ENCODE results near the gene TMEM161B.
"Not testable (repeated sequence)": the region's sequence is repeated elsewhere in the genome, so short reads cannot be mapped to it uniquely, and the experiment has no call there.

Gene TMEM161B

GRCh38 chr5:88276378-88276777 is 7.7 kb upstream of the TMEM161B start:
- no peaks in the 10 kb centered on the region for H3K27me3 ChIP-seq (ENCODE audit: control insufficient read depth in 1 of 2, insufficient read depth in 2 of 2, low read length in 2 of 2)
- H3K36me3 ChIP-seq (ENCODE audit: control insufficient read depth in 2 of 2, insufficient read depth in 2 of 2, low read length in 2 of 2): peaks cover 0 to 4% of the 10 kb centered on the region in 2 donors
- no peak overlapping the region for H3K27ac ChIP-seq (ENCODE audit: low read length)
- no peaks in the 10 kb centered on the region for H3K4me1 ChIP-seq (ENCODE audit: control insufficient read depth, insufficient read depth, low read length)
- H3K9ac ChIP-seq (ENCODE audit: low read length in 2 of 2): no peak overlapping the region
- H3K9me3 ChIP-seq (ENCODE audit: control insufficient read depth in 2 of 2, low read length in 2 of 2): no peaks in the 10 kb centered on the region
- no peak overlapping the region for H3K4me3 ChIP-seq (ENCODE audit: low read length in 2 of 2)

- Histone ChIP-seq H3K9me3 (ENCODE audit: control insufficient read depth in 2 of 2, low read length in 2 of 2) (no peaks in the 10 kb centered on the region), H3K36me3 (ENCODE audit: control insufficient read depth in 2 of 2, insufficient read depth in 2 of 2, low read length in 2 of 2) (peaks cover 0 to 4% of the 10 kb centered on the region in 2 donors), H3K27me3 (ENCODE audit: control insufficient read depth in 1 of 2, insufficient read depth in 2 of 2, low read length in 2 of 2) (no peaks in the 10 kb centered on the region), H3K4me3 (ENCODE audit: low read length in 2 of 2) (no peak overlapping the region), H3K27ac (ENCODE audit: low read length) (no peak overlapping the region), H3K9ac (ENCODE audit: low read length in 2 of 2) (no peak overlapping the region), H3K4me1 (ENCODE audit: control insufficient read depth, insufficient read depth, low read length) (no peaks in the 10 kb centered on the region)
Observed at GRCh38 chr5:88275581-88275980, 6.9 kb upstream of the TMEM161B start.

- peak overlapping the region; percentile 19 for H3K27ac ChIP-seq (ENCODE audit: low read length)
- H3K9me3 ChIP-seq (ENCODE audit: control insufficient read depth in 2 of 2, low read length in 2 of 2): no peaks in the 10 kb centered on the region
- peak overlapping the region; percentile 83 to 95 for H3K4me3 ChIP-seq (ENCODE audit: low read length in 2 of 2)
- H3K27me3 ChIP-seq (ENCODE audit: control insufficient read depth in 1 of 2, insufficient read depth in 2 of 2, low read length in 2 of 2): no peaks in the 10 kb centered on the region
- H3K9ac ChIP-seq (ENCODE audit: low read length in 2 of 2): peak overlapping the region; percentile 88 to 96
- H3K4me1 ChIP-seq (ENCODE audit: control insufficient read depth, insufficient read depth, low read length): peaks cover 4% of the 10 kb centered on the region
- no peaks in the 10 kb centered on the region for H3K36me3 ChIP-seq (ENCODE audit: control insufficient read depth in 2 of 2, insufficient read depth in 2 of 2, low read length in 2 of 2)
Observed at GRCh38 chr5:88269222-88269771, 652 bp upstream of the TMEM161B start.

GRCh38 chr5:88264565-88264964 is 4.1 kb downstream of the TMEM161B start:
- not testable (repeated sequence) for H3K4me1 ChIP-seq (ENCODE audit: control insufficient read depth, insufficient read depth, low read length); H3K9ac ChIP-seq (ENCODE audit: low read length in 2 of 2); H3K4me3 ChIP-seq (ENCODE audit: low read length in 2 of 2); H3K27ac ChIP-seq (ENCODE audit: low read length); H3K9me3 ChIP-seq (ENCODE audit: control insufficient read depth in 2 of 2, low read length in 2 of 2); H3K36me3 ChIP-seq (ENCODE audit: control insufficient read depth in 2 of 2, insufficient read depth in 2 of 2, low read length in 2 of 2); H3K27me3 ChIP-seq (ENCODE audit: control insufficient read depth in 1 of 2, insufficient read depth in 2 of 2, low read length in 2 of 2)

GRCh38 chr5:88263349-88263748 is 5.3 kb downstream of the TMEM161B start:
- Histone ChIP-seq H3K27me3 (ENCODE audit: control insufficient read depth in 1 of 2, insufficient read depth in 2 of 2, low read length in 2 of 2) (no peaks in the 10 kb centered on the region), H3K36me3 (ENCODE audit: control insufficient read depth in 2 of 2, insufficient read depth in 2 of 2, low read length in 2 of 2) (no peaks in the 10 kb centered on the region), H3K4me3 (ENCODE audit: low read length in 2 of 2) (no peak overlapping the region), H3K9me3 (ENCODE audit: control insufficient read depth in 2 of 2, low read length in 2 of 2) (no peaks in the 10 kb centered on the region), H3K27ac (ENCODE audit: low read length) (no peak overlapping the region), H3K9ac (ENCODE audit: low read length in 2 of 2) (no peak overlapping the region), H3K4me1 (ENCODE audit: control insufficient read depth, insufficient read depth, low read length) (peaks cover 4% of the 10 kb centered on the region)

- no peaks in the 10 kb centered on the region for H3K9me3 ChIP-seq (ENCODE audit: control insufficient read depth in 2 of 2, low read length in 2 of 2)
Observed at GRCh38 chr5:88262116-88262515, 6.5 kb downstream of the TMEM161B start.

GRCh38 chr5:88258636-88259035 is 10.0 kb downstream of the TMEM161B start:
- Histone ChIP-seq H3K4me1 (ENCODE audit: control insufficient read depth, insufficient read depth, low read length) (no peaks in the 10 kb centered on the region), H3K36me3 (ENCODE audit: control insufficient read depth in 2 of 2, insufficient read depth in 2 of 2, low read length in 2 of 2) (no peaks in the 10 kb centered on the region), H3K9ac (ENCODE audit: low read length in 2 of 2) (no peak overlapping the region), H3K27ac (ENCODE audit: low read length) (no peak overlapping the region), H3K27me3 (ENCODE audit: control insufficient read depth in 1 of 2, insufficient read depth in 2 of 2, low read length in 2 of 2) (no peaks in the 10 kb centered on the region), H3K4me3 (ENCODE audit: low read length in 2 of 2) (no peak overlapping the region), H3K9me3 (ENCODE audit: control insufficient read depth in 2 of 2, low read length in 2 of 2) (no peaks in the 10 kb centered on the region)

More at GRCh38 chr5:88262116-88262515, 6.5 kb downstream of the TMEM161B start:
- H3K27ac ChIP-seq (ENCODE audit: low read length): no peak overlapping the region
- no peaks in the 10 kb centered on the region for H3K27me3 ChIP-seq (ENCODE audit: control insufficient read depth in 1 of 2, insufficient read depth in 2 of 2, low read length in 2 of 2)
- no peaks in the 10 kb centered on the region for H3K36me3 ChIP-seq (ENCODE audit: control insufficient read depth in 2 of 2, insufficient read depth in 2 of 2, low read length in 2 of 2)
- no peak overlapping the region for H3K4me3 ChIP-seq (ENCODE audit: low read length in 2 of 2)
- no peaks in the 10 kb centered on the region for H3K4me1 ChIP-seq (ENCODE audit: control insufficient read depth, insufficient read depth, low read length)
- no peak overlapping the region for H3K9ac ChIP-seq (ENCODE audit: low read length in 2 of 2)

GRCh38 chr5:88256872-88257271 is 11.8 kb downstream of the TMEM161B start:
- Histone ChIP-seq H3K36me3 (ENCODE audit: control insufficient read depth in 2 of 2, insufficient read depth in 2 of 2, low read length in 2 of 2) (no peaks in the 10 kb centered on the region), H3K27ac (ENCODE audit: low read length) (no peak overlapping the region), H3K9me3 (ENCODE audit: control insufficient read depth in 2 of 2, low read length in 2 of 2) (no peaks in the 10 kb centered on the region), H3K27me3 (ENCODE audit: control insufficient read depth in 1 of 2, insufficient read depth in 2 of 2, low read length in 2 of 2) (no peaks in the 10 kb centered on the region), H3K4me1 (ENCODE audit: control insufficient read depth, insufficient read depth, low read length) (no peaks in the 10 kb centered on the region), H3K4me3 (ENCODE audit: low read length in 2 of 2) (no peak overlapping the region), H3K9ac (ENCODE audit: low read length in 2 of 2) (no peak overlapping the region)

GRCh38 chr5:88256037-88256436 is 12.6 kb downstream of the TMEM161B start:
- Histone ChIP-seq H3K4me1 (ENCODE audit: control insufficient read depth, insufficient read depth, low read length) (no peaks in the 10 kb centered on the region), H3K27ac (ENCODE audit: low read length) (no peak overlapping the region), H3K9ac (ENCODE audit: low read length in 2 of 2) (no peak overlapping the region), H3K27me3 (ENCODE audit: control insufficient read depth in 1 of 2, insufficient read depth in 2 of 2, low read length in 2 of 2) (no peaks in the 10 kb centered on the region), H3K9me3 (ENCODE audit: control insufficient read depth in 2 of 2, low read length in 2 of 2) (no peaks in the 10 kb centered on the region), H3K4me3 (ENCODE audit: low read length in 2 of 2) (no peak overlapping the region), H3K36me3 (ENCODE audit: control insufficient read depth in 2 of 2, insufficient read depth in 2 of 2, low read length in 2 of 2) (no peaks in the 10 kb centered on the region)

- Histone ChIP-seq H3K4me1 (ENCODE audit: control insufficient read depth, insufficient read depth, low read length) (no peaks in the 10 kb centered on the region), H3K4me3 (ENCODE audit: low read length in 2 of 2) (no peak overlapping the region), H3K36me3 (ENCODE audit: control insufficient read depth in 2 of 2, insufficient read depth in 2 of 2, low read length in 2 of 2) (no peaks in the 10 kb centered on the region), H3K9me3 (ENCODE audit: control insufficient read depth in 2 of 2, low read length in 2 of 2) (no peaks in the 10 kb centered on the region), H3K9ac (ENCODE audit: low read length in 2 of 2) (no peak overlapping the region), H3K27ac (ENCODE audit: low read length) (no peak overlapping the region), H3K27me3 (ENCODE audit: control insufficient read depth in 1 of 2, insufficient read depth in 2 of 2, low read length in 2 of 2) (no peaks in the 10 kb centered on the region)
Observed at GRCh38 chr5:88254320-88254719, 14.3 kb downstream of the TMEM161B start.

- Histone ChIP-seq H3K9me3 (ENCODE audit: control insufficient read depth in 2 of 2, low read length in 2 of 2) (no peaks in the 10 kb centered on the region), H3K27me3 (ENCODE audit: control insufficient read depth in 1 of 2, insufficient read depth in 2 of 2, low read length in 2 of 2) (no peaks in the 10 kb centered on the region), H3K36me3 (ENCODE audit: control insufficient read depth in 2 of 2, insufficient read depth in 2 of 2, low read length in 2 of 2) (no peaks in the 10 kb centered on the region), H3K4me3 (ENCODE audit: low read length in 2 of 2) (no peak overlapping the region), H3K4me1 (ENCODE audit: control insufficient read depth, insufficient read depth, low read length) (no peaks in the 10 kb centered on the region), H3K27ac (ENCODE audit: low read length) (no peak overlapping the region), H3K9ac (ENCODE audit: low read length in 2 of 2) (no peak overlapping the region)
Observed at GRCh38 chr5:88251048-88251711, 17.5 kb downstream of the TMEM161B start.
